HepG2 (cell line): ENCODE measurements around the gene THSD8. TPM values are rescaled to one million over a fixed set of nuclear protein-coding genes. Genes with fewer than 3 reads are reported as not detected.

Experiments used
- HHEX ChIP-seq: IDR thresholded peaks from 2 replicates; pipeline ENCODE4 v1.6.1; 2016; ENCODE audit warnings: control low read depth
- KMT2B ChIP-seq: IDR thresholded peaks from 2 replicates; pipeline ENCODE4 v1.6.1; 2016; ENCODE audit warnings: missing genetic modification reagents, missing compliant biosample characterization
- MBD4 ChIP-seq: IDR thresholded peaks from 2 replicates; pipeline ENCODE4 v1.6.1; 2012; ENCODE audit warnings: low read length, inconsistent platforms, borderline replicate concordance
- RBFOX2 ChIP-seq: fragments of 200-400 bp; formaldehyde crosslinking; IDR thresholded peaks from 2 replicates; pipeline ENCODE4 v1.6.1; 2017; ENCODE audit warnings: low read depth, mild to moderate bottlenecking, low read length
- RBM39 ChIP-seq: fragments of 200-400 bp; formaldehyde crosslinking; IDR thresholded peaks from one replicate; pipeline ENCODE4 v1.6.1; 2018; ENCODE audit warnings: antibody characterized with exemption, mild to moderate bottlenecking, low read depth, low read length; ENCODE audit not compliant: poor library complexity, severe bottlenecking
- SAP130 ChIP-seq: IDR thresholded peaks from 2 replicates; pipeline ENCODE4 v1.6.1; 2016; ENCODE audit warnings: low read depth
- SP1 ChIP-seq, 2 experiments: fragments of 450-650 bp in 1 of 2; sonication (generic) in 1 of 2; formaldehyde crosslinking in 1 of 2; IDR thresholded peaks; 2 replicates each; pipeline versions ENCODE4 v1.4.0 to v1.6.1; 2016 to 2020; ENCODE audit warnings: missing genetic modification reagents in 1 of 2
- ZFP36 ChIP-seq: fragments of 150-350 bp; IDR thresholded peaks from 2 replicates; pipeline ENCODE4 v1.6.1; 2018; ENCODE audit warnings: borderline replicate concordance, low read length, low read depth; ENCODE audit not compliant: partially characterized antibody
- ZKSCAN5 ChIP-seq: sonication (generic); formaldehyde crosslinking; IDR thresholded peaks from 2 replicates; pipeline ENCODE4 v1.5.1; 2020; ENCODE audit warnings: mild to moderate bottlenecking, missing genetic modification reagents
- ZNF383 ChIP-seq: sonication (generic); formaldehyde crosslinking; IDR thresholded peaks from 2 replicates; pipeline ENCODE4 v1.4.0; 2020; ENCODE audit warnings: missing genetic modification reagents, mild to moderate bottlenecking, borderline replicate concordance
- ZNF768 ChIP-seq: sonication (generic); formaldehyde crosslinking; IDR thresholded peaks from 2 replicates; pipeline ENCODE4 v1.4.0; 2020; ENCODE audit warnings: missing genetic modification reagents
- ZNF788 ChIP-seq: sonication (generic); formaldehyde crosslinking; IDR thresholded peaks from 2 replicates; pipeline ENCODE4 v1.5.0; 2020; ENCODE audit warnings: mild to moderate bottlenecking, missing genetic modification reagents, borderline replicate concordance
- ZNF792 ChIP-seq: IDR thresholded peaks from 2 replicates; pipeline ENCODE4 v1.6.1; 2016
- polyA plus RNA-seq, 8 experiments: library from polyadenylated mRNA; depleted of rRNA in 3 of 8; stranded (reverse) in 7 of 8; unstranded in 1 of 8; fragments of >200 nt; fragmentation: Illumina TruSeq in 4 of 8; extraction: Trizol in 4 of 8; gene quantifications; 2 replicates each; pipeline versions ENCODE4 v1.2.1 to v1.2.3, GENCODE V29; 2011 to 2016; ENCODE audit warnings: low read depth in 4 of 8, missing spikeins in 1 of 8, mixed read lengths in 1 of 8; ENCODE audit not compliant: insufficient read depth in 1 of 8
- total RNA-seq, 5 experiments: library from RNA; depleted of rRNA; stranded (reverse); fragments of >200 nt; fragmentation: Illumina TruSeq; extraction: Trizol; gene quantifications; 2 replicates each; pipeline ENCODE4 v1.2.3, GENCODE V29; 2016; ENCODE audit warnings: low read depth in 1 of 5
- TF ChIP-seq, protein P1 (sequence below): IDR thresholded peaks from 2 replicates; pipeline ENCODE4 v1.6.1; 2016; ENCODE audit warnings: missing compliant biosample characterization, missing genetic modification reagents, borderline replicate concordance
- TF ChIP-seq, protein P2 (sequence below), 2 experiments: sonication (generic) in 1 of 2; formaldehyde crosslinking in 1 of 2; IDR thresholded peaks; 2 replicates each; pipeline versions ENCODE4 v1.5.1 to v1.6.1; 2011 to 2020; ENCODE audit warnings: borderline replicate concordance in 1 of 2, low read depth in 1 of 2, low read length in 1 of 2, mild to moderate bottlenecking in 1 of 2, missing genetic modification reagents in 1 of 2, moderate library complexity in 1 of 2
- TF ChIP-seq, protein P3 (sequence below): sonication (generic); formaldehyde crosslinking; conservative IDR thresholded peaks from 2 replicates; pipeline ENCODE4 v1.4.0; 2020; ENCODE audit warnings: missing genetic modification reagents
- TF ChIP-seq, protein P4 (sequence below): sonication (generic); formaldehyde crosslinking; IDR thresholded peaks from 2 replicates; pipeline ENCODE4 v1.5.0; 2020; ENCODE audit warnings: missing genetic modification reagents
- TF ChIP-seq, protein P5 (sequence below): sonication (generic); formaldehyde crosslinking; IDR thresholded peaks from 2 replicates; pipeline ENCODE4 v1.4.0; 2020; ENCODE audit warnings: missing genetic modification reagents
- TF ChIP-seq, protein P6 (sequence below): IDR thresholded peaks from 2 replicates; pipeline ENCODE4 v1.6.1; 2016
- TF ChIP-seq, protein P7 (sequence below): sonication (generic); formaldehyde crosslinking; IDR thresholded peaks from 2 replicates; pipeline ENCODE4 v1.4.0; 2020; ENCODE audit warnings: missing genetic modification reagents

Gene THSD8
- total and polyA plus RNA-seq, 2 of the 13 experiments (the other 11 are each of a cell fraction or from before 2014, with no cell fraction given) = 4.8 to 14.9 TPM

DNA sequence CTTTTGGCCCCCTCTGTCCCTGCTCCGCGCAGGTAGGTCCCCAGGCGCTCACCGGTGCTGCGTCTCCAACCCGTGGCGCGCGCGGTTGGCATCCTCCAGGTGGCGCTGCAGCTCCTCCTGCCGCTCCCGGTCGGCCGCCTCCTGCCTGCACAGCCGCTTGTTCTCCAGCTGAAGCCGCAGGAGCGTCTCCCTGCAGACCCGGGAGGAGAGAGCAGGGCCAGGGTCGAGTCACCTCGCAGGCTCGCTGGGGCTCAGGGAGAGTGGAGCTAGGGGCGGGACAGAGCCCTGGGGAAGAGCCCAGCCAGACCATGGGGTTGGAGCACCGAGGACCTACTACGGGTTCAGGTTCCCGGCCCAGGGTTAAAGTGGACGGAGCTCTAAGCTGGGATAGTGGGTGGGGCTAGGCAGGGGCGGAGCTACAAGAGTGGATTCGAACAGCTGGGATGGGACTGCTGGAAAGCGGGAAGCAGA, 35.8 kb upstream of the THSD8 start (continued):
- TF ChIP-seq, protein P1, sequence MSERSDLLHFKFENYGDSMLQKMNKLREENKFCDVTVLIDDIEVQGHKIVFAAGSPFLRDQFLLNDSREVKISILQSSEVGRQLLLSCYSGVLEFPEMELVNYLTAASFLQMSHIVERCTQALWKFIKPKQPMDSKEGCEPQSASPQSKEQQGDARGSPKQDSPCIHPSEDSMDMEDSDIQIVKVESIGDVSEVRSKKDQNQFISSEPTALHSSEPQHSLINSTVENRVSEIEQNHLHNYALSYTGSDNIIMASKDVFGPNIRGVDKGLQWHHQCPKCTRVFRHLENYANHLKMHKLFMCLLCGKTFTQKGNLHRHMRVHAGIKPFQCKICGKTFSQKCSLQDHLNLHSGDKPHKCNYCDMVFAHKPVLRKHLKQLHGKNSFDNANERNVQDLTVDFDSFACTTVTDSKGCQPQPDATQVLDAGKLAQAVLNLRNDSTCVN (CRISPR knock-in tag) = 0 out of 2 replicates have a peak, but pooled peaks have one; percentile 33
- TF ChIP-seq SP1 (IDR thresholded peaks at IDR 0.05) (no peak), SP1 (CRISPR knock-in tag; IDR thresholded peaks at IDR 0.05) (peak; percentile 52; the same call in 1 of the 2 replicates), HHEX (CRISPR knock-in tag) (no peak), ZNF768 (peak; percentile 70; the same call in 1 of the 2 replicates), ZFP36 (no peak), MBD4 (no peak), KMT2B (peak; percentile 62), RBM39 (peak; percentile 88), RBFOX2 (peak; percentile 44), ZNF383 (CRISPR knock-in tag) (no peak), SAP130 (CRISPR knock-in tag) (peak; percentile 90), ZKSCAN5 (no peak), ZNF792 (0 out of 2 replicates have a peak, but pooled peaks have one; percentile 44), ZNF788 (CRISPR knock-in tag) (peak; percentile 89)
- TF ChIP-seq, protein P2, sequence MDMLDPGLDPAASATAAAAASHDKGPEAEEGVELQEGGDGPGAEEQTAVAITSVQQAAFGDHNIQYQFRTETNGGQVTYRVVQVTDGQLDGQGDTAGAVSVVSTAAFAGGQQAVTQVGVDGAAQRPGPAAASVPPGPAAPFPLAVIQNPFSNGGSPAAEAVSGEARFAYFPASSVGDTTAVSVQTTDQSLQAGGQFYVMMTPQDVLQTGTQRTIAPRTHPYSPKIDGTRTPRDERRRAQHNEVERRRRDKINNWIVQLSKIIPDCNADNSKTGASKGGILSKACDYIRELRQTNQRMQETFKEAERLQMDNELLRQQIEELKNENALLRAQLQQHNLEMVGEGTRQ (IDR thresholded peaks at IDR 0.05; ENCODE audit: low read depth, low read length) = no peak
- TF ChIP-seq, protein P2 (CRISPR knock-in tag; IDR thresholded peaks at IDR 0.05; ENCODE audit: borderline replicate concordance) = no peak
- TF ChIP-seq, protein P3, sequence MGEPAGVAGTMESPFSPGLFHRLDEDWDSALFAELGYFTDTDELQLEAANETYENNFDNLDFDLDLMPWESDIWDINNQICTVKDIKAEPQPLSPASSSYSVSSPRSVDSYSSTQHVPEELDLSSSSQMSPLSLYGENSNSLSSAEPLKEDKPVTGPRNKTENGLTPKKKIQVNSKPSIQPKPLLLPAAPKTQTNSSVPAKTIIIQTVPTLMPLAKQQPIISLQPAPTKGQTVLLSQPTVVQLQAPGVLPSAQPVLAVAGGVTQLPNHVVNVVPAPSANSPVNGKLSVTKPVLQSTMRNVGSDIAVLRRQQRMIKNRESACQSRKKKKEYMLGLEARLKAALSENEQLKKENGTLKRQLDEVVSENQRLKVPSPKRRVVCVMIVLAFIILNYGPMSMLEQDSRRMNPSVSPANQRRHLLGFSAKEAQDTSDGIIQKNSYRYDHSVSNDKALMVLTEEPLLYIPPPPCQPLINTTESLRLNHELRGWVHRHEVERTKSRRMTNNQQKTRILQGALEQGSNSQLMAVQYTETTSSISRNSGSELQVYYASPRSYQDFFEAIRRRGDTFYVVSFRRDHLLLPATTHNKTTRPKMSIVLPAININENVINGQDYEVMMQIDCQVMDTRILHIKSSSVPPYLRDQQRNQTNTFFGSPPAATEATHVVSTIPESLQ (CRISPR knock-in tag) = 0 out of 2 replicates have a peak, but pooled peaks have one; percentile 46
- TF ChIP-seq, protein P4, sequence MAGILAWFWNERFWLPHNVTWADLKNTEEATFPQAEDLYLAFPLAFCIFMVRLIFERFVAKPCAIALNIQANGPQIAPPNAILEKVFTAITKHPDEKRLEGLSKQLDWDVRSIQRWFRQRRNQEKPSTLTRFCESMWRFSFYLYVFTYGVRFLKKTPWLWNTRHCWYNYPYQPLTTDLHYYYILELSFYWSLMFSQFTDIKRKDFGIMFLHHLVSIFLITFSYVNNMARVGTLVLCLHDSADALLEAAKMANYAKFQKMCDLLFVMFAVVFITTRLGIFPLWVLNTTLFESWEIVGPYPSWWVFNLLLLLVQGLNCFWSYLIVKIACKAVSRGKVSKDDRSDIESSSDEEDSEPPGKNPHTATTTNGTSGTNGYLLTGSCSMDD (CRISPR knock-in tag) = no peak
- TF ChIP-seq, protein P5, sequence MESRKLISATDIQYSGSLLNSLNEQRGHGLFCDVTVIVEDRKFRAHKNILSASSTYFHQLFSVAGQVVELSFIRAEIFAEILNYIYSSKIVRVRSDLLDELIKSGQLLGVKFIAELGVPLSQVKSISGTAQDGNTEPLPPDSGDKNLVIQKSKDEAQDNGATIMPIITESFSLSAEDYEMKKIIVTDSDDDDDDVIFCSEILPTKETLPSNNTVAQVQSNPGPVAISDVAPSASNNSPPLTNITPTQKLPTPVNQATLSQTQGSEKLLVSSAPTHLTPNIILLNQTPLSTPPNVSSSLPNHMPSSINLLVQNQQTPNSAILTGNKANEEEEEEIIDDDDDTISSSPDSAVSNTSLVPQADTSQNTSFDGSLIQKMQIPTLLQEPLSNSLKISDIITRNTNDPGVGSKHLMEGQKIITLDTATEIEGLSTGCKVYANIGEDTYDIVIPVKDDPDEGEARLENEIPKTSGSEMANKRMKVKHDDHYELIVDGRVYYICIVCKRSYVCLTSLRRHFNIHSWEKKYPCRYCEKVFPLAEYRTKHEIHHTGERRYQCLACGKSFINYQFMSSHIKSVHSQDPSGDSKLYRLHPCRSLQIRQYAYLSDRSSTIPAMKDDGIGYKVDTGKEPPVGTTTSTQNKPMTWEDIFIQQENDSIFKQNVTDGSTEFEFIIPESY (CRISPR knock-in tag) = 0 out of 2 replicates have a peak, but pooled peaks have one; percentile 40
- TF ChIP-seq, protein P6, sequence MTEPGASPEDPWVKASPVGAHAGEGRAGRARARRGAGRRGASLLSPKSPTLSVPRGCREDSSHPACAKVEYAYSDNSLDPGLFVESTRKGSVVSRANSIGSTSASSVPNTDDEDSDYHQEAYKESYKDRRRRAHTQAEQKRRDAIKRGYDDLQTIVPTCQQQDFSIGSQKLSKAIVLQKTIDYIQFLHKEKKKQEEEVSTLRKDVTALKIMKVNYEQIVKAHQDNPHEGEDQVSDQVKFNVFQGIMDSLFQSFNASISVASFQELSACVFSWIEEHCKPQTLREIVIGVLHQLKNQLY (CRISPR knock-in tag) = 0 out of 2 replicates have a peak, but pooled peaks have one; percentile 39
- TF ChIP-seq, protein P7, sequence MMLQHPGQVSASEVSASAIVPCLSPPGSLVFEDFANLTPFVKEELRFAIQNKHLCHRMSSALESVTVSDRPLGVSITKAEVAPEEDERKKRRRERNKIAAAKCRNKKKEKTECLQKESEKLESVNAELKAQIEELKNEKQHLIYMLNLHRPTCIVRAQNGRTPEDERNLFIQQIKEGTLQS (CRISPR knock-in tag) = no peak
